IMR-90 (cell line): ENCODE measurements around the gene RAF1. TPM values are rescaled to one million over a fixed set of nuclear protein-coding genes. Genes with fewer than 3 reads are reported as not detected.

Experiments
- ATAC-seq: fragments of 200-7000 bp; cut with Tn5 transposase; 2 replicates; pipeline ENCODE4 v1.9.1; 2020; ENCODE audit warnings: low read depth, mild to moderate bottlenecking, moderate library complexity
- BruUV-seq: library from RNA; stranded (reverse); fragments of 400-500 nt; replicated peaks from 2 replicates; lab custom pipeline; 2021; lab: Mats Ljungman, UMichigan
- CTCF ChIA-PET: fragments of 300-600 bp; formaldehyde crosslinking; extraction: SDS; loops from one replicate; lab custom pipeline; 2021; ENCODE audit warnings: antibody characterized with exemption; lab: Yijun Ruan, JAX
- POLR2A ChIA-PET: fragments of 300-600 bp; sonication (Branson Sonifier 250); formaldehyde crosslinking; loops from one replicate; lab custom pipeline; 2022; ENCODE audit warnings: antibody characterized with exemption; ENCODE audit not compliant: unreplicated experiment; lab: Charles Lee
- DNase-seq: peaks from one replicate; pipeline ENCODE4 v3.0.0; 2013
- H2AFZ ChIP-seq: replicated peaks from 2 replicates; pipeline ENCODE3; 2013; ENCODE audit warnings: low read length, mild to moderate bottlenecking; ENCODE audit not compliant: poor library complexity
- H2AK5ac ChIP-seq: 2 replicates; pipeline ENCODE4 v1.6.1; 2013; ENCODE audit warnings: low read depth, low read length, inconsistent platforms
- H2AK9ac ChIP-seq: replicated peaks from 2 replicates; pipeline ENCODE3; 2013; ENCODE audit warnings: mild to moderate bottlenecking, low read depth, low read length, moderate library complexity; ENCODE audit not compliant: poor library complexity
- H2BK120ac ChIP-seq: 2 replicates; pipeline ENCODE4 v1.6.1; 2013; ENCODE audit warnings: low read depth, low read length, inconsistent platforms
- H2BK15ac ChIP-seq: 3 replicates; pipeline ENCODE4 v1.6.1; 2013; ENCODE audit warnings: low read depth, low read length, inconsistent platforms
- H2BK20ac ChIP-seq: 2 replicates; pipeline ENCODE4 v1.6.1; 2013; ENCODE audit warnings: low read depth, mild to moderate bottlenecking, inconsistent platforms, low read length, moderate library complexity
- H2BK5ac ChIP-seq: 2 replicates; pipeline ENCODE4 v1.6.1; 2013; ENCODE audit warnings: mild to moderate bottlenecking, low read depth, low read length, inconsistent platforms; ENCODE audit not compliant: poor library complexity, severe bottlenecking
- H3K14ac ChIP-seq: replicated peaks from 2 replicates; pipeline ENCODE4 v1.6.1; 2013; ENCODE audit warnings: low read depth, low read length, inconsistent platforms
- H3K18ac ChIP-seq: 2 replicates; pipeline ENCODE4 v1.6.1; 2013; ENCODE audit warnings: low read depth, low read length, control low read depth
- H3K23ac ChIP-seq: 2 replicates; pipeline ENCODE4 v1.6.1; 2013; ENCODE audit warnings: low read depth, low read length, inconsistent platforms
- H3K27ac ChIP-seq: 2 replicates; pipeline ENCODE4 v1.5.1; 2013; ENCODE audit warnings: mild to moderate bottlenecking, control low read depth, low read length; ENCODE audit not compliant: insufficient read depth
- H3K27me3 ChIP-seq: 2 replicates; pipeline ENCODE4 v1.6.1; 2013; ENCODE audit warnings: low read length; ENCODE audit not compliant: control insufficient read depth, insufficient read depth
- H3K36me3 ChIP-seq: 2 replicates; pipeline ENCODE4 v1.6.1; 2013; ENCODE audit warnings: low read length, mixed read lengths; ENCODE audit not compliant: control insufficient read depth, insufficient read depth
- H3K4ac ChIP-seq: 2 replicates; pipeline ENCODE4 v1.6.1; 2013; ENCODE audit warnings: low read depth, low read length, inconsistent platforms
- H3K4me1 ChIP-seq: 2 replicates; pipeline ENCODE4 v1.6.1; 2013; ENCODE audit warnings: low read length, mixed read lengths; ENCODE audit not compliant: control insufficient read depth, insufficient read depth
- H3K4me2 ChIP-seq: 2 replicates; pipeline ENCODE4 v1.6.1; 2013; ENCODE audit warnings: low read depth, mild to moderate bottlenecking, control low read depth, low read length, moderate library complexity
- H3K4me3 ChIP-seq: 2 replicates; pipeline ENCODE4 v1.5.1; 2013; ENCODE audit warnings: low read depth, mild to moderate bottlenecking, control low read depth, low read length, moderate library complexity; ENCODE audit not compliant: insufficient read depth
- H3K56ac ChIP-seq: 2 replicates; pipeline ENCODE4 v1.6.1; 2013; ENCODE audit warnings: low read length, inconsistent platforms; ENCODE audit not compliant: insufficient read depth; ENCODE audit errors: extremely low read depth
- H3K79me1 ChIP-seq, 2 experiments: 2 replicates each; pipeline ENCODE4 v1.6.1; 2013; ENCODE audit warnings: low read length in 2 of 2, inconsistent platforms in 1 of 2, low read depth in 1 of 2
- H3K9ac ChIP-seq: 2 replicates; pipeline ENCODE4 v1.6.1; 2013; ENCODE audit warnings: low read depth, low read length, control low read depth
- H3K9me1 ChIP-seq: 2 replicates; pipeline ENCODE4 v1.6.1; 2013; ENCODE audit warnings: low read length, inconsistent platforms; ENCODE audit not compliant: insufficient read depth
- H3K9me3 ChIP-seq: 2 replicates; pipeline ENCODE4 v1.6.1; 2013; ENCODE audit warnings: low read length; ENCODE audit not compliant: control insufficient read depth, insufficient read depth
- H4K20me1 ChIP-seq: 2 replicates; pipeline ENCODE4 v1.6.1; 2013; ENCODE audit warnings: low read length, inconsistent platforms; ENCODE audit not compliant: insufficient read depth
- H4K5ac ChIP-seq: 2 replicates; pipeline ENCODE4 v1.6.1; 2013; ENCODE audit warnings: mild to moderate bottlenecking, low read depth, low read length, control low read depth
- H4K8ac ChIP-seq, 2 experiments: 2 replicates each; pipeline ENCODE4 v1.6.1; 2013; ENCODE audit warnings: low read depth in 2 of 2, low read length in 2 of 2, control low read depth in 1 of 2, inconsistent platforms in 1 of 2
- H4K91ac ChIP-seq: 2 replicates; pipeline ENCODE4 v1.6.1; 2013; ENCODE audit warnings: low read depth, low read length, inconsistent platforms; ENCODE audit not compliant: insufficient read depth
- FOS ChIP-seq: fragments of 150-350 bp; IDR thresholded peaks from 2 replicates; pipeline ENCODE4 v1.6.1; 2016; ENCODE audit warnings: low read depth, low read length
- WGBS, 2 experiments: methylation state at CpG; one replicate each; pipeline versions ENCODE4 v1.1.5 to v1.1.7; 2013; ENCODE audit warnings: missing lambda C conversion rate in 2 of 2; ENCODE audit not compliant: insufficient read length in 1 of 2; ENCODE audit errors: extremely low coverage in 2 of 2; 5-methylcytosine and 5-hydroxymethylcytosine counted together
- dilution Hi-C: fragments of 300-500 bp; cut with HindIII; formaldehyde crosslinking; loops from one replicate; pipeline ENCODE4 v1.14.3; 2018; ENCODE audit warnings: low sequenced_read_pairs; ENCODE audit not compliant: unreplicated experiment
- in situ Hi-C: fragments of 300-500 bp; cut with MboI; formaldehyde crosslinking; loops from 3 replicates; pipeline ENCODE4 v1.14.3; 2019; ENCODE audit warnings: low sequenced_read_pairs, inconsistent platforms, mixed read lengths
- intact Hi-C: fragments of 100-400 bp; cut with micrococcal nuclease; formaldehyde crosslinking; loops from 2 replicates; pipeline ENCODE4 v1.10.0; 2022
- polyA plus RNA-seq, 3 experiments: library from polyadenylated mRNA; depleted of rRNA; stranded (reverse); fragments of >200 nt; gene quantifications; 2 replicates each; pipeline ENCODE4 v1.2.3, GENCODE V29; 2012; ENCODE audit warnings: low replicate concordance in 1 of 3
- total RNA-seq: library from RNA; depleted of rRNA; stranded (reverse); fragments of >200 nt; gene quantifications from 2 replicates; pipeline ENCODE4 v1.2.3, GENCODE V29; 2012
- TF ChIP-seq, protein P1 (sequence below): fragments of 150-350 bp; IDR thresholded peaks from 2 replicates; pipeline ENCODE4 v1.6.1; 2017; ENCODE audit warnings: mild to moderate bottlenecking, antibody characterized with exemption, low read length, low read depth

RAF1 gene
- total and polyA plus RNA-seq, 2 of the 4 experiments (the other 2 are of a cell fraction) = 115 to 151 TPM

DNA sequence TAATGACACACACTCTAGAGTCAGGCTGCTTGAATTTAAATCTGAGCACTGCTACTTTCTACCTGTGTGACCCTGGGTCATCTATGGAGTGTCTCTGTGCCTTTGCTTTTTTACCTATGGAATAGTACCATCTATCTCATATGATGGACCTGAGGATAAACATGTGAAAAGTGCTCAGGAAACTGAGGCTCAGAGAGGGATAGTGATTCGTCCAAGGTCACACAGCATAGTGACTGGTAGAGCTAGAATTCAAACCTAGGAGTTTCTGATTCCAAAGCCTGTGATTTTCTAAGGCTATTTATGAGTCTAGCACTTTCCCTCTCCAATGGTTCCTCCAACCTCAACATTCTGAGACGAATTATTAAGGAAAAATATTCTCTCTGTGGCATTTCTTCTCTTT lies 32.0 kb upstream of the RAF1 start:
- Histone ChIP-seq H3K4me1 (0 out of 2 replicates have a peak, but pooled peaks cover 2% of the 10 kb centered on the region), H3K36me3 (no peaks in the 10 kb centered on the region), H2AK5ac (no peak overlapping the region), H3K4me2 (no peak overlapping the region), H3K79me1 (no peaks in the 10 kb centered on the region), H3K56ac (no peak overlapping the region), H3K9me1 (no peaks in the 10 kb centered on the region; the same call in 1 of the 2 replicates), H4K91ac (no peak overlapping the region), H3K4ac (no peak overlapping the region), H3K9ac (no peak overlapping the region), H3K9me3 (no peaks in the 10 kb centered on the region), H3K18ac (no peak overlapping the region), H3K27me3 (no peaks in the 10 kb centered on the region; the same call in 1 of the 2 replicates), H2BK20ac (no peak overlapping the region), H2BK120ac (no peak overlapping the region), H4K5ac (no peak overlapping the region), H3K4me3 (no peak overlapping the region), H2AK9ac (no peak overlapping the region), H4K20me1 (no peaks in the 10 kb centered on the region), H3K27ac (no peak overlapping the region), H2AFZ (no peak overlapping the region), H2BK15ac (no peak overlapping the region), H4K8ac (no peak overlapping the region), H3K23ac (no peak overlapping the region), H3K14ac (no peak overlapping the region), H2BK5ac (no peak overlapping the region)
- no TSS peak for BruUV-seq
- dilution Hi-C loops (no loop called here), intact Hi-C loops (no loop called here), in situ Hi-C loops (no loop called here)
- no CpG with 5 or more reads among the region's 2 CpGs for WGBS, 2 experiments
- ChIA-PET POLR2A (interaction anchor here (0.6 kb wide), 1 partner anchor 34 kb away, joined by 3 read pairs; no protein-coding TSS in a partner anchor), CTCF (interaction anchor here (0.6 kb wide), 1 partner anchor 151 kb away, joined by 3 read pairs; no protein-coding TSS in a partner anchor)
- ATAC-seq (no peak), DNase-seq (no peak)
- TF ChIP-seq FOS = no peak
- TF ChIP-seq, protein P1, sequence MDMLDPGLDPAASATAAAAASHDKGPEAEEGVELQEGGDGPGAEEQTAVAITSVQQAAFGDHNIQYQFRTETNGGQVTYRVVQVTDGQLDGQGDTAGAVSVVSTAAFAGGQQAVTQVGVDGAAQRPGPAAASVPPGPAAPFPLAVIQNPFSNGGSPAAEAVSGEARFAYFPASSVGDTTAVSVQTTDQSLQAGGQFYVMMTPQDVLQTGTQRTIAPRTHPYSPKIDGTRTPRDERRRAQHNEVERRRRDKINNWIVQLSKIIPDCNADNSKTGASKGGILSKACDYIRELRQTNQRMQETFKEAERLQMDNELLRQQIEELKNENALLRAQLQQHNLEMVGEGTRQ = no peak
